Esophagus muscularis mucosa (tissue), 3 donors: Measurements from ENCODE around the gene TMEM244.

ENCODE experiments used
- POLR2AphosphoS5 ChIP-seq, 2 donors: sonication (generic); formaldehyde crosslinking; IDR thresholded peaks; one replicate each; pipeline ENCODE4 v1.6.1; 2017; ENCODE audit warnings: antibody characterized with exemption in 2 of 2
- TF ChIP-seq, protein P1 (sequence below), 3 experiments: fragments of 200-600 bp in 2 of 3; fragments of 450-650 bp in 1 of 3; sonication (generic) in 2 of 3; IDR thresholded peaks; one replicate each; pipeline ENCODE4 v1.5.1; 2017 to 2019; ENCODE audit warnings: antibody characterized with exemption in 3 of 3, mild to moderate bottlenecking in 2 of 3, moderate library complexity in 1 of 3

- TF ChIP-seq, protein P1, sequence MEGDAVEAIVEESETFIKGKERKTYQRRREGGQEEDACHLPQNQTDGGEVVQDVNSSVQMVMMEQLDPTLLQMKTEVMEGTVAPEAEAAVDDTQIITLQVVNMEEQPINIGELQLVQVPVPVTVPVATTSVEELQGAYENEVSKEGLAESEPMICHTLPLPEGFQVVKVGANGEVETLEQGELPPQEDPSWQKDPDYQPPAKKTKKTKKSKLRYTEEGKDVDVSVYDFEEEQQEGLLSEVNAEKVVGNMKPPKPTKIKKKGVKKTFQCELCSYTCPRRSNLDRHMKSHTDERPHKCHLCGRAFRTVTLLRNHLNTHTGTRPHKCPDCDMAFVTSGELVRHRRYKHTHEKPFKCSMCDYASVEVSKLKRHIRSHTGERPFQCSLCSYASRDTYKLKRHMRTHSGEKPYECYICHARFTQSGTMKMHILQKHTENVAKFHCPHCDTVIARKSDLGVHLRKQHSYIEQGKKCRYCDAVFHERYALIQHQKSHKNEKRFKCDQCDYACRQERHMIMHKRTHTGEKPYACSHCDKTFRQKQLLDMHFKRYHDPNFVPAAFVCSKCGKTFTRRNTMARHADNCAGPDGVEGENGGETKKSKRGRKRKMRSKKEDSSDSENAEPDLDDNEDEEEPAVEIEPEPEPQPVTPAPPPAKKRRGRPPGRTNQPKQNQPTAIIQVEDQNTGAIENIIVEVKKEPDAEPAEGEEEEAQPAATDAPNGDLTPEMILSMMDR (IDR thresholded peaks at IDR 0.05), result no peak
- TF ChIP-seq POLR2AphosphoS5 (IDR thresholded peaks at IDR 0.05), result no peak
Measured at GRCh38 chr6:129801909-129802308, 59.2 kb downstream of the TMEM244 start.
